CMK (cell line): Measurements from ENCODE around the gene MEIS2.
A peak's percentile ranks its signal among the peaks of the same experiment; 100 is the strongest.

ENCODE experiments used
- DNase-seq: peaks from one replicate; pipeline ENCODE4 v3.0.0-alpha.2; 2010; ENCODE audit warnings: low read depth

The MEIS2 gene

GRCh38 chr15:36960179-36960946, 140.0 kb downstream of the MEIS2 start:
- peak; percentile 39 for DNase-seq

DNA sequence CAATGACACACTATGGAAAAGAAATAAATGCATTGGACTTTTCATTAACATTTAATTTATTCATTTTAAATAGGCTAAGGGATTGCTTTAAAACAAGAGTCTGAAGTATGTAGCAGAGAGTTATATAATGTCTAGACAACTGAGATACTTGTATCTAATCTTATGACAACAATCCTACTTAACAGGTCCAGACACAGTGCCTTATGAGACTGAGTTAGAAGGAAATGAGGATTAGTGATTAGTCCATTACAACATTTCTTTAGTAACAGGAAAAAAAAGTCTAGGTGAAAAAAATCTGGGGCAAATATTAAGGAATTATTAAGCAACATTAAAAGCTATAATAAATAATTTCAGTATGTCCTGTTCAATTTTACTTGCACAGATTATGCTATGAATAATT, 140.6 kb downstream of the MEIS2 start:
- no peak for DNase-seq

DNA sequence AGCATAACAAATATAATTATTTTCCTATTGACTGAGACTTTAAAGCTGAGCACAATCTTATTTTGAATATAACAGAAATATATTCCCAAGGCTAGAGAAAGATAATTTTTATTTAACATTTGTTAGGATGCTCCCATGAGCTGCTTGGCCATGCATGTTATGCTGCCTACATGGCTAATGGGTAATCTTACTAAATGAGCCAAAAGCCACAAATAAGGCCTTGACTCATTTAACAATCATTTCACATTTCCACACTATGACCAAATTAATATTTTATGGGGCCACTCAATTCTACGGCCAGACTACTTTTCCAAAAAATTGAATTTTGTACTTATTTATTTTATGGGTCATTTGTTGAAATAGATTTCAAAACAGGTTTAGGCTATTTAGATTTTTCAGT, 141.7 kb downstream of the MEIS2 start:
- DNase-seq = no peak

- no peak for DNase-seq
Observed at GRCh38 chr15:36954486-36954885, 145.9 kb downstream of the MEIS2 start.

GRCh38 chr15:36953346-36953745, 147.0 kb downstream of the MEIS2 start:
- no peak for DNase-seq

- no peak for DNase-seq
Observed at GRCh38 chr15:36951731-36952247, 148.6 kb downstream of the MEIS2 start.

GRCh38 chr15:36950371-36950770, 150.0 kb downstream of the MEIS2 start:
- no peak for DNase-seq

DNA sequence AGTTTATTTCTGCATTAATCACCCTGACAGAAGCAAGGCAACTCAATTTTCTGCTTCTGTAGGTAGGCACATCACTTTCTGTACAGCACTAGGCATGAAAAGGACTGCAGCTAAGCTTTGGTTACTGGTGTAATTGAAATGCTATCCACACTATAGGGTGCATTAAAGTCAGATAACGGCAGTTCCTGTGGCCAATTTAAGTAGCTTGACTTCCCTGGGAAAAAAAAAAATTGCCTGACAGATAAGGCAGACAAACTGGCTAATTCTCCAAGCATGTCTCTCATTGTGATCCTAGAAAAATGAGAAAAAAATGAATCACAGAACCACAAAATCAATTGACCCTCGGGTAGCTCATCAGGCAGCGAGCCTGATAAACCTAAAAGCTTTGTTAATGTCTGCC, 151.4 kb downstream of the MEIS2 start:
- DNase-seq = no peak

- no peak for DNase-seq
Observed at GRCh38 chr15:36947035-36947719, 153.2 kb downstream of the MEIS2 start.

- DNase-seq = no peak
Observed at GRCh38 chr15:36944442-36944841, 155.9 kb downstream of the MEIS2 start.

- DNase-seq = no peak
Observed at GRCh38 chr15:36943508-36944361, 156.6 kb downstream of the MEIS2 start.

GRCh38 chr15:36942248-36942827, 158.0 kb downstream of the MEIS2 start:
- no peak for DNase-seq

- no peak for DNase-seq
Observed at GRCh38 chr15:36941798-36942197, 158.6 kb downstream of the MEIS2 start.

GRCh38 chr15:36940636-36941260, 159.6 kb downstream of the MEIS2 start:
- no peak for DNase-seq

- no peak for DNase-seq
Observed at GRCh38 chr15:36940219-36940618, 160.1 kb downstream of the MEIS2 start.

GRCh38 chr15:36938764-36939163, 161.6 kb downstream of the MEIS2 start:
- no peak for DNase-seq

DNA sequence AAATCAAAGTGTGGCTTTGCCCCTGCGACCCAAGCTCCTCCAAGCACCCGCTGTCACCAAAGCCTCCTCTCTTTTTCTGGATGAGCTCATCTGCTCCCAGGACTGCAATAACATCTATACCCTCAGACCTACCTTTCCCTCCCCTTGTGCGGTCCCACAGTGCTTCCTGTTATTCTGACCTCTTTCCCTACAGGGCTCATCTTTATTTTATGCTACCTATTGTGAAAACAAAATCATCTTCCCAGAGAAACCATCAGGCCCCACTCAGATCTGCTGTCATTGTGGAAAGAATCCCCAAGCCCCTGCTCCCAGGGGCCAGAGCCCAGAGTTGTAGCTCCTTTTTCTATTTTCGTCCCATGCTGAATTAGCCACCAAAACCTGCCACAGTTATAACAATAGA, 162.2 kb downstream of the MEIS2 start:
- DNase-seq = no peak

GRCh38 chr15:36936613-36937012, 163.7 kb downstream of the MEIS2 start:
- no peak for DNase-seq

DNA sequence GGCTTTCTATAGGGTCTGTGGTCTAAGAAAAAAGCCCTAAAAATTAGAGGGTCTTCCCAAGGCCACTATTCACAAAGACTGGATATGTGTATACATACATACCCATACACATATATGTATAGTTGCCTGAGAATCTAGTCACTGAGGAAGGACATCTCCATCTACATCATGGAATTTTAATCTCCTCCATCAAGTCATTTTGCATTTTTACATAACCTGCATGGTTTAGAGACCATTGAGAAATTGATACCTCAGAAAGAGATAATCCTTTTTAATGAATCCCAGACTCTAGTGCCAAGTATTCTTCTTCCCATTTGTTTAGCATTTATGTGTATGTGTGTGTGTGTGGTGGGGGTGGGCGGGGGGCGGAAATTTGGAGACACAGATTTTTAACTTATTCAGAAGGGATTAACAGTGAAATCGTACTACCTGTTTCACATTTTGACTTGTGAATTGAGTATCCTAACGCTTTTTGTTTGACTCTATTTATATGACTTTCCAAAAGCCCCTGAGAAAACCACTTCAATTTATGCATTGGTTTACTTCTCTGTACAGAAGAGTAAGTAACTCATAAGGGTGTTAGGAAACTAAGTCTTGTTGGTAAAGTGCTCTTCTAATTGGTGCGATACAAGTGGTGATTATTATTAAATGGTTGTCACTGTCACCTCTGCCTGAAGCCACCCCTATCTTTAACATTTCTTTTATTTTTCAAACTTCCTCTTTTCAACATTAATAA, 166.9 kb downstream of the MEIS2 start:
- DNase-seq = no peak

- DNase-seq = no peak
Observed at GRCh38 chr15:36932070-36932469, 168.3 kb downstream of the MEIS2 start.

- no peak for DNase-seq
Observed at GRCh38 chr15:36931434-36931833, 168.9 kb downstream of the MEIS2 start.
